GM10847 (cell line): ENCODE data around the gene ZNF148.

Source experiments
- POLR2A ChIP-seq: IDR thresholded peaks from 2 replicates; pipeline ENCODE4 v1.6.1; 2011; ENCODE audit not compliant: insufficient read length; ENCODE audit errors: extremely low read depth

ZNF148 gene

DNA sequence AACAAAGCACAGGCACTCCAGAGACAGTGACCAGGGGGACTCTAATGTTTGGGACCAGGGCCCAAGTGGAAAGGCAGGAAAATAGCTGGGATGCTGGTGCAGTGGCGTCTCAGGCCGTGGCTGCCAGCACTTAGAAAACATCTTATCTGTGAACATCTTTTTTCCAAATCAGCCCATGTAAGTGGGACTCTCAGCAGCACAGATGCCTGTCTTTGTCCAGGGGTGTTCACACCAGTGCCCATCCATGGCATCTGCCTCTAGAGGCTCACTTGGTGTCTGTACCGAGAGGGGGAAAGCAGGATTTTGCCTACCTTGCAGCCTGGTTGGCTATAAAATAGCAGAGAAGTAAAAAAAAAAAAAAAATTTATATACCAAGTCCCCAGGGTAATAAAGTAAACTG is 189.3 kb downstream of the ZNF148 start:
- TF ChIP-seq POLR2A = no peak

DNA sequence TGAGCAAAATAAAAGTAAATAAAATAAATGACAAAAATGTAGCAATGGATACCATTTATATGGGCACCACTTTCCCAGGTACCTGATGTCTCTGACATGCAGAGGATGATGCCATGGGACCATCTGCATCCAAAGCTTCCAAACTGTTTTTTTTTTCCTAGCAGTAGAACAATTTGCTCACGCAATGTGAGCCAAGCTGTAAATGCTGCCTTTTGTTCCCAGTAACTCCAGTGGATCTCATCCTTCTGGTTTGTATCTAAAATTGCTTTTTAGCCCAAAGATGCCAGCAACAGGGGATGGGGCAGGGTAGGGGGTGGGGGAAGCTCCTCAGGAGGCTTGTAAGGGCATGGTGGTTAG is 195.3 kb downstream of the ZNF148 start:
- TF ChIP-seq POLR2A = no peak

DNA sequence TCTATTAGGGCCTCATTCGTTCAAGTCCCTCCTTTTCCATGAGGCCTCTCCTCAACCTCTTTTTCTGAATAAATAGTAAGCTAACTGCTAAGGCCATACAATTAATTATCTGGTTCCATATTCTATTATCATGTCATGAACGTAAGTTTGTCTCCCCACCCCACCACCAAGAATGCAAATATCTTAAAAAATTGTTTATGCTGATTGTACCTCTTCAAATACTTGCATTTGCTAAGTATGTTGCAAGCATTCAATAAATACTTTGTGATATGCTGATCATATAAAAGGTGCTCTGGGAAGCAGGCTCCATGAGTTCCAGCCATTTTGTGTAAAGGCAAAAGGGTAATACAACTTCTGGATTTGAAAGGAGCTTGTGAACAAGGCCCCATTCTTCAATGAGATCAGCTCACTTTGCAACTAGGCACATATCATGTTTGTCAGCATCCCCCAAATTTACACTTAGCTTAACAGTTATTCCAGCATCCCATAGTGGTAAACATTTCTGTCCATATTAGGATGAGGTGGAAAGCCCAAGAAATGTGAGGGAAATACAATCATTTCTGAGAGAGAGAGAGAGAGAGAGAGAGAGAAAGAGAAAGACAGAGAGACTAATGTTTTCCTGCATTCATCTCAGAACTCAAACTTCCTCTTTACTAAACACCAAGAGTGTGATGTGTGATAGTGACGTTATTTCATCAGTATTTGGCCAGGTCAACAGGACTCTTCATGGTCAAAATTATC is 195.8 kb downstream of the ZNF148 start:
- no peak for TF ChIP-seq POLR2A

DNA sequence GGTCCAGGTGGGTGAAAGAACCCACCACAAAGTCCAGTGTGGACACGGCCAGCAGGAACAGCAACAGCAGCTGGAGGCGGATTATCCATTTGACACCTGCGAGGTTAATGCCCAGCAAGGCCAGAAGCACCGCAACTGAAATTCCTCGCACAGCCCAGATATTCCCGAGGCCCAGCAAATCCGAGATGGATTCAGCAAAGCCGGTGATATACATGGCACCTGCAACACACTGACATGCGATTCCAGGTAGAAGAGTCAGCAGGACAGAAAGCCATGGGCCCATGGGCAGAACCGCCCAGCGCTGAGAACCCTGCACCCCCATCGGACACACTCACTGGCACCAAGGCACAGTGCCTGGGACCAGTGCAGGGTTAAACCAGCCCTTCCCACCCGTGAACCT is 197.4 kb downstream of the ZNF148 start:
- TF ChIP-seq POLR2A = no peak
